ENCODE data around the gene ATP2A3.
"Not testable (repeated sequence)": the region's sequence is repeated elsewhere in the genome, so short reads cannot be mapped to it uniquely, and the experiment has no call there.

GRCh38 chr17:3991699-3992098 is 27.5 kb upstream of the ATP2A3 start:
- not testable (repeated sequence) for TF ChIP-seq POLR2A (IDR thresholded peaks at IDR 0.05); CTCF (IDR thresholded peaks at IDR 0.05 in 4 of 5, conservative IDR thresholded peaks at IDR 0.05 in 1 of 5)

Measured in gastrocnemius medialis (tissue), 4 donors.